Measurements from ENCODE around the gene DISP3. TPM values are rescaled to one million over a fixed set of nuclear protein-coding genes. Genes with fewer than 3 reads are reported as not detected.

DISP3 gene
- total RNA-seq, 2 experiments from 2014 or later: 0.97 to 1.7 TPM

DNA sequence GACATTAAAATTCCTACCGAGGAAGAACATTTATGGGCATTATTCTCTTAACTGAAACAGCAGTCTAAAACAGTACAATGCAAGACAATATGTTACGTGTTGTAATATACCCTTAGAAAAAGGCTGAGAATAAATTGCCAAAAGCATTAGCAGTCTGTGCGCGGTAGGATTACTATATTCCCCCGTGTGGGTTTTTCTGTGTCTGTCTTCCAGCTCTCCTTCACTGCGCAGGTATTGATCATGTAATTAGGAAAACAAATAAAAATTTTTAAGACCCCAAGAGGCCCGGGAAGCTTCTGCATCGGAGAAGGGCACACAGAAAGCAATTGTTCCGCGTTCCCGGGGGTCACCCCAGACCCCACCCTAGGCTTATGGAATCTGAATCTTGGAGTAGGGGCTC, 106.4 kb downstream of the DISP3 start:
- Histone ChIP-seq H2AFZ (ENCODE audit: low read length) (no peak overlapping the region), H3K27ac (ENCODE audit: low read depth, low read length, poor library complexity, severe bottlenecking) (no peak overlapping the region), H4K20me1 (ENCODE audit: insufficient read depth, low read length) (no peaks in the 10 kb centered on the region), H3K4me2 (ENCODE audit: low read length) (no peak overlapping the region), H3K36me3 (ENCODE audit: insufficient read depth, low read length) (no peaks in the 10 kb centered on the region), H3K9me3 (ENCODE audit: low read length) (no peaks in the 10 kb centered on the region), H3K4me1 (ENCODE audit: insufficient read depth, low read length, poor library complexity, severe bottlenecking) (no peaks in the 10 kb centered on the region), H3K79me2 (ENCODE audit: insufficient read depth, low read depth, low read length) (no peaks in the 10 kb centered on the region), H3K9me2 (ENCODE audit: insufficient read depth, low read length) (no peaks in the 10 kb centered on the region), H3K4me3 (ENCODE audit: low read depth, low read length, poor library complexity, severe bottlenecking) (no peak overlapping the region)
- CTCF ChIA-PET (ENCODE audit: unreplicated experiment): no interaction called here
- no peak for TF ChIP-seq EZH2phosphoT487 (IDR thresholded peaks at IDR 0.05; ENCODE audit: borderline replicate concordance, low read depth, low read length)
- no peak for TF ChIP-seq CTCF (conservative IDR thresholded peaks at IDR 0.05; ENCODE audit: low read length)
- intact Hi-C loops (cut with micrococcal nuclease; ENCODE audit: unreplicated experiment): no loop called here
- no TSS peak for BruUV-seq (replicated peaks)
- POLR2A ChIA-PET: interaction anchor here (0.5 kb wide), 1 partner anchor 793 kb away, joined by 3 read pairs; no protein-coding TSS in a partner anchor
- no peak for DNase-seq (ENCODE audit: low spot score)

Other genes with a start within 250 kb of the DISP3 start
- 41.1 and 41.5 TPM in 2 replicates for gene MTOR, start 216.6 kb upstream of the DISP3 start, total RNA-seq (2014; rRNA removed; shearing (Covaris generic))
- gene MTOR, start 216.6 kb upstream of the DISP3 start, total RNA-seq (2022): 58.5 and 58.6 TPM in 2 replicates
- 22.4 and 22.7 TPM in 2 replicates for gene UBIAD1, start 206.0 kb upstream of the DISP3 start, total RNA-seq (2014; rRNA removed; shearing (Covaris generic))
- 27.9 and 28.9 TPM in 2 replicates for gene UBIAD1, start 206.0 kb upstream of the DISP3 start, total RNA-seq (2022)
- 1.8 and 2.7 TPM in 2 replicates for gene FBXO2, start 175.3 kb downstream of the DISP3 start, total RNA-seq (2014; rRNA removed; shearing (Covaris generic))
- 6.0 and 6.1 TPM in 2 replicates for gene FBXO2, start 175.3 kb downstream of the DISP3 start, total RNA-seq (2022)
- gene FBXO44, start 175.7 kb downstream of the DISP3 start, total RNA-seq (2014; rRNA removed; shearing (Covaris generic)): 11.4 and 16.2 TPM in 2 replicates
- gene FBXO44, start 175.7 kb downstream of the DISP3 start, total RNA-seq (2022): 16.4 and 20.8 TPM in 2 replicates
- 0.38 and 0.57 TPM in 2 replicates for gene FBXO6, start 185.0 kb downstream of the DISP3 start, total RNA-seq (2014; rRNA removed; shearing (Covaris generic))
- 1.4 and 1.7 TPM in 2 replicates for gene FBXO6, start 185.0 kb downstream of the DISP3 start, total RNA-seq (2022)
- 121 and 144 TPM in 2 replicates for gene MAD2L2, start 202.0 kb downstream of the DISP3 start, total RNA-seq (2014; rRNA removed; shearing (Covaris generic))
- 89.7 and 97.8 TPM in 2 replicates for gene MAD2L2, start 202.0 kb downstream of the DISP3 start, total RNA-seq (2022)
- gene DRAXIN, start 212.6 kb downstream of the DISP3 start, total RNA-seq (2014; rRNA removed; shearing (Covaris generic)): 0.05 and 0.19 TPM in 2 replicates
- 0.11 and 0.15 TPM in 2 replicates for gene DRAXIN, start 212.6 kb downstream of the DISP3 start, total RNA-seq (2022)